ENCODE measurements around the gene ANTXRL. TPM values are rescaled to one million over a fixed set of nuclear protein-coding genes. Genes with fewer than 3 reads are reported as not detected.

ANTXRL gene
- total RNA-seq, 1 donor = not detected

DNA sequence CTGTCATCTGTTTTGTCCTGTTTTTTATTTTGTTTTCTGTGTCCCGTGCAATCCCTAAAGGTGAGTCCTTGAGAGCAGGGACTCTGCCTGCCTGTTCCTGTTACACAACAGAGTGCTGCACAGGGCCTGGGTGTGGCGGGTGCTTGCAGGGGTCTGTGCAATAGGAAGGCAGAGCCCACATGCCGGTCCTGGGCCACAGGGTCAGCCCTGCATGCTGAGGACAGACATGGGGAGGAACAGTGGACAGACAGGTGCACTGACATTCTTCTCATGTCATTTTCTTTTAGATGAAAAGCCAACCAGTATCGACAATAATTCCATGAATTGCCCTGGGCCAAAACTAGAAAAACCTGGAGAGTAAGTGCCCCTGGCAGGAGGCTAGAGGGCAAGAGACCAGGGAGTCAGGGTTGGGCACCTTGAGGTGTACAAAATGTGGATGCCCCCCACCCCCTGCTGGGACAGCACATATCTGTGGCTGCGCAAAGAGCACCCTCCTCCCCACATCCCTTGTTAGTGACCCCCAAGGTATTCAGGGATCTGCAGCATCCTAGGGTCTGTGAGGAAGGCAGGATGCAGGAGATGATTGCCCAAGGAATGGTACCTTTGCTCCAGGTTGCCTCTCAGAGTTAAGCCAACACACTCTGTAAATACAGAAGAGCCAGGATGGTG is 19.9 kb downstream of the ANTXRL start:
- TF ChIP-seq, protein P1, sequence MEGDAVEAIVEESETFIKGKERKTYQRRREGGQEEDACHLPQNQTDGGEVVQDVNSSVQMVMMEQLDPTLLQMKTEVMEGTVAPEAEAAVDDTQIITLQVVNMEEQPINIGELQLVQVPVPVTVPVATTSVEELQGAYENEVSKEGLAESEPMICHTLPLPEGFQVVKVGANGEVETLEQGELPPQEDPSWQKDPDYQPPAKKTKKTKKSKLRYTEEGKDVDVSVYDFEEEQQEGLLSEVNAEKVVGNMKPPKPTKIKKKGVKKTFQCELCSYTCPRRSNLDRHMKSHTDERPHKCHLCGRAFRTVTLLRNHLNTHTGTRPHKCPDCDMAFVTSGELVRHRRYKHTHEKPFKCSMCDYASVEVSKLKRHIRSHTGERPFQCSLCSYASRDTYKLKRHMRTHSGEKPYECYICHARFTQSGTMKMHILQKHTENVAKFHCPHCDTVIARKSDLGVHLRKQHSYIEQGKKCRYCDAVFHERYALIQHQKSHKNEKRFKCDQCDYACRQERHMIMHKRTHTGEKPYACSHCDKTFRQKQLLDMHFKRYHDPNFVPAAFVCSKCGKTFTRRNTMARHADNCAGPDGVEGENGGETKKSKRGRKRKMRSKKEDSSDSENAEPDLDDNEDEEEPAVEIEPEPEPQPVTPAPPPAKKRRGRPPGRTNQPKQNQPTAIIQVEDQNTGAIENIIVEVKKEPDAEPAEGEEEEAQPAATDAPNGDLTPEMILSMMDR (IDR thresholded peaks at IDR 0.05; ENCODE audit: insufficient read depth, low read length) = no peak
- no peak for DNase-seq (ENCODE audit: low read depth)
- H3K4me3 ChIP-seq (ENCODE audit: low read depth, low read length) = no peak overlapping the region

DNA sequence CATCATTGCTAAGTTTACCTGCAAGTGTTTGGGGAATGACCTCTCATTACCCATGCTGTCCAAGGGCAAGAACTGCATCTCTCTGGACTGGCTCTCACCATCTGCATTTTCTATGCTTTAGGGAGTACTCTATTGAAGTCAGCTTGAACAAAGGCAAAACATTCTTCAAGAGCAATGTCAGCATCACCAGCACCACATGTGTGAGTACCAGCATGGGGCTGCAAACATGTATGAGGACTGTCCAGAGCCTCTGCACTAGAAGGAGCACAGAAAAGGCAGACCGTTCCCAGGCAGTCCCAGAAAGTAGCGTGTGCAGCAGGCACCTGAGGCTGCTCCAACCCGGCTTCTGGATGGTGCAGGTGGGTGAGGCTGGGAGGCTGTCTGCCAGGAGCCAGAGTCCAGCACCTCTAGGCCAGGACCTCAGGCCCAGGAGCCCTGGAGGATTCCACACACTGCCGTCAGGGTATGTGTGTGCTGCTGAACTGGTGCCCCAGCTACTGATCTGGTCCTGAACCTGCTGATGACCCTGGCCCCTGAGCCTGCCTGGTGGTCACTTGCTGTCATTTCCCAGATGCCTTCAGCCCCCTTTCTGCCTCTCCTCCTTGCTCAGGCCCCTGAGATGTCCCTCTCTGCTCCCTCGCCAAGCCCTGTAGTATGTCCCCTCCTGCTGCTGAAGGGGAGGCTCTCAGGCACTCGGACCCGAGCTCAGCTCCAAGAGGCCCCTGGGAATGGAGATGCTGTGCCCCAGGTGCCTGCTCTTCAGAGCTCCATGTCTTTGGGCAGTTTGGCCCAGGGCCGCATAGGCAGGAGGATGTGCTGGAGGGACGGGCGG is 20.7 kb downstream of the ANTXRL start:
- no peak for DNase-seq (ENCODE audit: low read depth)
- no peak overlapping the region for H3K4me3 ChIP-seq (ENCODE audit: low read depth, low read length)
- TF ChIP-seq, protein P1 (IDR thresholded peaks at IDR 0.05; ENCODE audit: insufficient read depth, low read length) = no peak

DNA sequence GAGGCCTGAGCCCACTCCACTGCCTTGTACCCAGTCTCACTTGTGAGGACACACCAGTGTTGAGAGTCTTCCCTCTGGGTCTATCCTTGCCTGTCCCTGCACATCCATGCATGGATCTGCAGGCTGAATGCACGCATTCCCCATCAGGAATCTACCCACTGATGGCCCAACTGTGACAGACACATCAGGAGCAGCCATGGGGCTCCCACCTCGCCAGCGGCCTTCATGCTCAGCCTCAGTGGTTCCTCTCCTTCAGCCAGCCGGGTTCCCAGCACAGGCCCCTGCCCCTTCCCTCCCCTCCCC is 21.3 kb downstream of the ANTXRL start:
- no peak for DNase-seq (ENCODE audit: low read depth)
- TF ChIP-seq, protein P1 (IDR thresholded peaks at IDR 0.05; ENCODE audit: insufficient read depth, low read length) = no peak
- H3K4me3 ChIP-seq (ENCODE audit: low read depth, low read length) = no peak overlapping the region

DNA sequence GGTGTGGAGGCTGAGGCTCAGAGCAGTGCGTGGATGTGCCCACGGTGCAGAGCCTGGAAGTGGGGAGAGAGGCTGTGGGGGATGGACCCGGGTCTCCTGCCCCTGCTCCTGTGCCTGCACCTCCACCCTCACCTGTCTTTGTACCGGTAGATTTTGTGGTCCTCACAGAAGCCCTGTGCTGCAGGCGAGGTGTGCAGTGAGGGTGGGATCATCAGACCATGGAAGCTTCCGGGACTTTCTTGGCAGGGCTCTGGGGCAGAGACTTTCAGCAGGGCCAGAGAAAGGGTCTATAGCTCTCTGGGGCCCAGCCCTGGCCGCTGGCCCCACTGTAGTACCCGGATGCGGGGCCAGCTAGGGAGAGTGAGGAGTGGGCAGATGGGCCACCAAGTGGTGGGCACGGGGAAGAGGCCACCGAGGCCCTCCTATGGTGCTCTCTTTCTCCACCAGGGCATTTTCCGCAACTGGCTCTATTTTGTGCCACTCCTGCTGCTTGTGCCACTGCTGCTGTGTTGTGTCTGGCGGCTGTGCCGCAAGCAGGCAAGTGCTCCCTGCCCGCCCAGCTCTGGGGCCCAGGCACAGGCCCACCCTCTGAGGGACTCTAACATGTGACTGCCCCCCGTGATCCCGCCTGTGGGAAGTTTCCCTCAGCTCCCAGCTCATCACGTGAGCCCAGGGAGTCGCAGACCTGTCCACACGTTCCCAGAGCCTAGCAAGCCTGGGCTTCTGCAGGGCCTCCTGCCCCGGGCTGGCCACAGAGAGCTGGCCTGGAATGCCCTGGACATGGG is 22.1 kb downstream of the ANTXRL start:
- no peak for DNase-seq (ENCODE audit: low read depth)
- TF ChIP-seq, protein P1 (IDR thresholded peaks at IDR 0.05; ENCODE audit: insufficient read depth, low read length) = no peak
- H3K4me3 ChIP-seq (ENCODE audit: low read depth, low read length) = no peak overlapping the region

DNA sequence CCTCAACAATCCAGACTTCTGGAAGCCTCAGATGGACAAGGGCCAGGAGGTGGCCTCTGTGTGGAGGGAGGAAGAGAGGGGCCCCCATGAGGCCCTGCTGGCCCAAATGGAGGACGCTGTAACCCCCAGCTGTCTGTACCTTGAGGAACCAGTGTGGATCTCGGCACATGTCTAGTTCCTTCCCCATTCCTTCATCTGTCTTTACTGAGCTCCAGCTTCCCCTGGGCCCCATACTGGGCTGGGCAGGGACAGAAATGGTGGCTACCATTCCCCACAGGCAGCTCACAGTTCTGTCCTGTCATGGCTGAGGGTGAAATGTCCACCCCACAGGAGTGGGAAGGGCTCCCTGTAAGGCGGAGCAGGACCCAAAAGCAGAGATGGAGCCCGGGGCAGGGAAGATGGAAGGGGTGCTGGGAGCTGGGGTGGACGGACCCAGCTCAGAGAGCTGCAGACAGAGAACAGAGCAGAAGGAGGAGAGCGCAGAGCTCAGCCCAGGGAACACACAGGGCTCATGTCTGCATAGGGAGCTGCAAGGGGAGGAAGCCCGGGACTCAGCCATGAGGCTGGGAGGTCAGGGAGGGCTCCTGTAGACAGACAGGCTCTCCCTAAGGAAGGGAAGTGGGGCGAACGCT is 22.8 kb downstream of the ANTXRL start:
- TF ChIP-seq, protein P1 (IDR thresholded peaks at IDR 0.05; ENCODE audit: insufficient read depth, low read length) = no peak
- no peak for DNase-seq (ENCODE audit: low read depth)
- H3K4me3 ChIP-seq (ENCODE audit: low read depth, low read length) = no peak overlapping the region

DNA sequence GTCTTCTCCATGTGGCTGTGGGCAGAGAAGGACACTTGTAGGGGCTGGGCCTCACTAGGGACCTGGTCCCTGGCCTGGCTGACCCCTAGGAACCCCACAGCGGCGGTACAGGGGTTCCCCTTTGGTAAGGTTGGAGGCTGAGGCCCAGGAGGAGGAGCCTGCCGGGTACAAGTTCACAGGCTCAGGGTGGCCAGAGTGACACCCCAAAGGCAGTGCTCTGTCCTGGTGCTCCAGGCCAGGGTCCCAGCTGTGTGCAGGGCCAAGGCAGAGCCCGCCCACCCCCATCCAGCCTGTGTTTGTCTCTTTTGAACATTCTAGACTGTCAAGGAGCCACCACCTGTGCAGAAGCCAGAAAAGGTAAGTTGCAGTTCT is 23.3 kb downstream of the ANTXRL start:
- no peak overlapping the region for H3K4me3 ChIP-seq (ENCODE audit: low read depth, low read length)
- no peak for DNase-seq (ENCODE audit: low read depth)
- TF ChIP-seq, protein P1 (IDR thresholded peaks at IDR 0.05; ENCODE audit: insufficient read depth, low read length) = no peak
